Skeletal muscle tissue (tissue), 4 donors: ENCODE results near the gene B4GALT5. TPM values are rescaled to one million over a fixed set of nuclear protein-coding genes. Genes with fewer than 3 reads are reported as not detected.
"Not testable (repeated sequence)": the region's sequence is repeated elsewhere in the genome, so short reads cannot be mapped to it uniquely, and the experiment has no call there.

Source experiments
- H3K27ac ChIP-seq: one replicate; pipeline ENCODE4 v1.7.0; 2013; ENCODE audit warnings: mild to moderate bottlenecking, low read depth, low read length, inconsistent platforms
- H3K27me3 ChIP-seq, 3 donors: one replicate each; pipeline ENCODE4 v1.7.0; 2013; ENCODE audit warnings: low read length in 3 of 3; ENCODE audit not compliant: control insufficient read depth in 3 of 3, insufficient read depth in 3 of 3
- H3K36me3 ChIP-seq, 3 donors: one replicate each; pipeline ENCODE4 v1.7.0; 2013; ENCODE audit warnings: low read length in 3 of 3; ENCODE audit not compliant: control insufficient read depth in 3 of 3, insufficient read depth in 3 of 3
- H3K4me1 ChIP-seq, 3 donors: one replicate each; pipeline ENCODE4 v1.7.0; 2013; ENCODE audit warnings: low read length in 3 of 3, mild to moderate bottlenecking in 3 of 3; ENCODE audit not compliant: control insufficient read depth in 3 of 3, insufficient read depth in 3 of 3
- H3K4me3 ChIP-seq, 3 donors: one replicate each; pipeline ENCODE4 v1.7.0; 2013; ENCODE audit warnings: low read length in 3 of 3
- H3K9ac ChIP-seq, 3 donors: one replicate each; pipeline ENCODE4 v1.7.0; 2013; ENCODE audit warnings: low read length in 3 of 3, mild to moderate bottlenecking in 3 of 3, moderate library complexity in 2 of 3, low read depth in 1 of 3
- H3K9me3 ChIP-seq, 3 donors: one replicate each; pipeline ENCODE4 v1.7.0; 2013; ENCODE audit warnings: low read length in 3 of 3; ENCODE audit not compliant: control insufficient read depth in 3 of 3
- total RNA-seq: library from RNA; depleted of rRNA; stranded (reverse); fragments of >200 nt; gene quantifications from one replicate; pipeline ENCODE4 v1.2.3, GENCODE V29; 2014
- donor health status: Osteomylitis.

B4GALT5 gene
- total RNA-seq, 1 donor from 2014 or later: 14.6 TPM

DNA sequence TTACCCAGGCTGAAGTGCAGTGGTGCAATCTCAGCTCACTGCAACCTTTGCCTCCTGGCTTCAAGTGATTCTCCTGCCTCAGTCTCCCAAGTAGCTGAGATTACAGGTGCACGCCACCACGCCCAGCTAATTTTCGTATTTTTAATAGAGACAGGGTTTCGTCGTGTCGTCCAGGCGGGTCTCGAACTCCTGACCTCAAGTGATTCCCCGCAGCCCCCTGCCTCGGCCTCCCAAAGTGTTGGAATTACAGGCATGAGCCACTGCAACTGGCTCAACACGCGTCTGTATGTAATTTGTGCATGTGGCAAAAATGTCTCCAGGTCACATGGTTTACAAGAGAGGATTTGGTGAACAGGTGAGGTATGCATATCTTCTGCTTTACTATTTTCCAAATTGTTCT lies 7.6 kb upstream of the B4GALT5 start:
- H3K4me3 ChIP-seq, H3K27me3 ChIP-seq, H3K9me3 ChIP-seq, H3K36me3 ChIP-seq, H3K27ac ChIP-seq, H3K9ac ChIP-seq: not testable (repeated sequence)
- peaks cover 13 to 20% (median 14%) of the 10 kb centered on the region in 3 donors for H3K4me1 ChIP-seq

DNA sequence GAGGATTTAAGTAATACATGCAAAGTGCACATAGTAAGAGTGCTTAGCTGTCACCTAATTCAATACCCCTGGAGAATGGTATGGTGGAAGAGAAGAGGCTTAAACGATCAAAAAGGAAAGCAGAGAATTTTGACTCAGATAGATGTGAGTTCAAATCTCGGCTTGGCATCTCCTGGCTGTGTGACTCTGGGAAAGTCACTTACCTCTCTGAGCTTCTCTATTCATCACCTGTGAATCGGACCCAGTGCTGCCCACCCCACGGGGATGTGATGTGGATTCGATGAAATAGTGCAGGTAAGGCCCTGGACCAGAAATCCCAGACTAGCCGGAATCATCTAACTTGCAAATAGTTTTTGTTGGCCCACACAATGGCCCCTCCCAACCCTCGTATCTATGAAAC lies 1.8 kb upstream of the B4GALT5 start:
- H3K27ac ChIP-seq: no peak overlapping the region
- H3K27me3 ChIP-seq: no peaks in the 10 kb centered on the region
- H3K36me3 ChIP-seq: no peaks in the 10 kb centered on the region
- H3K4me3 ChIP-seq: no peak overlapping the region
- H3K4me1 ChIP-seq: peaks cover 23 to 42% (median 29%) of the 10 kb centered on the region in 3 donors
- no peak overlapping the region for H3K9ac ChIP-seq
- H3K9me3 ChIP-seq: no peaks in the 10 kb centered on the region

DNA sequence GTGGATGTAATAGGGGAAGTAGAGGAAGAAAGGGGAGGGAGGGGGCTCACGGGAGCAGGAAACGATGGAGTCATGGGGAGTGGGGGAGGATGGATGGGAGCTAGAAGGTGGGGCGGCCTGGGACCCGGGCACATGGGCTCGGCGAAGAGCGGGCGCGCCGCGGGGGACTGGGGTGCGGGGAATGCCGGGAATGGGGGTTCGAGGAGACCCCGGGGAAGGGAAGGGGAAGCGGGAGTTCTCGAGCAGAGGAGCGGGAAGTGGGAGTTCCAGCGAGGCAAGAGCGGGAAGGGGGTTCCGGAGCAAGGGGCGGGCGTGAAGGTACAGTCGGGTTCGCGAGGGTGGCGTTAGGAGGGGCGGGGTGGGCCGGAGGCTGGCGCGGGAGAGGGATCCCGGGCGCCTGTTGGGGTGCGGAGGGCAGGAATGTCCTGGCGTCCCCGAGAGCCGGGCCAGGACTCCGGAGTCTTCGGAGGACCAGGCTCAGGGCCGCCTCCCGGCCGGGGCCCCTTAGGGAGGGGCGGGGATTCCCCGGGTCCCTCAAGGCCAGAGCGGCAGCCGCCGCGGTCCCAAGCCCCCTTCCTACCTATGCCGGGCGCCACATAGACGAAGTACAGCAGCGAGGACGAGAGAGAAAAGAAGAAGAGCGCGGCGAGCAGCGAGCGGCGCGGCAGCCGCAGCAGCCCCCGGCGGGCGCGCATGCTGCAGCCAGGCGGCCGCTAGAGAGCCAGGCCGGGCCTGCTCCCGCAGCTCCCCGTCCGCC lies 504 bp downstream of the B4GALT5 start:
- no peaks in the 10 kb centered on the region for H3K27me3 ChIP-seq
- peaks cover 20 to 42% (median 35%) of the 10 kb centered on the region in 3 donors for H3K4me1 ChIP-seq
- H3K9ac ChIP-seq: peak overlapping the region; percentile 84 to 93 (median 87)
- no peaks in the 10 kb centered on the region for H3K9me3 ChIP-seq
- no peaks in the 10 kb centered on the region for H3K36me3 ChIP-seq
- peak overlapping the region; percentile 80 to 84 (median 84) for H3K4me3 ChIP-seq
- peak overlapping the region; percentile 88 for H3K27ac ChIP-seq

- peaks cover 15 to 37% (median 30%) of the 10 kb centered on the region in 3 donors for H3K4me1 ChIP-seq
- peak overlapping the region; percentile 80 to 84 (median 84) for H3K4me3 ChIP-seq
- H3K27ac ChIP-seq: peak overlapping the region; percentile 88
- no peaks in the 10 kb centered on the region for H3K27me3 ChIP-seq
- no peaks in the 10 kb centered on the region for H3K9me3 ChIP-seq
- H3K9ac ChIP-seq: peak overlapping the region; percentile 84 to 93 (median 87)
- no peaks in the 10 kb centered on the region for H3K36me3 ChIP-seq
Measured at GRCh38 chr20:49712646-49712995, 1.1 kb downstream of the B4GALT5 start.

GRCh38 chr20:49712118-49712517 lies 1.6 kb downstream of the B4GALT5 start:
- Histone ChIP-seq H3K9ac (peak overlapping the region; percentile 84 to 93 (median 87)), H3K9me3 (no peaks in the 10 kb centered on the region), H3K36me3 (no peaks in the 10 kb centered on the region), H3K4me3 (peak overlapping the region; percentile 80 to 84 (median 84)), H3K27ac (peak overlapping the region; percentile 88), H3K4me1 (peaks cover 15 to 37% (median 30%) of the 10 kb centered on the region in 3 donors), H3K27me3 (no peaks in the 10 kb centered on the region)

GRCh38 chr20:49711667-49711987 lies 2.1 kb downstream of the B4GALT5 start:
- Histone ChIP-seq H3K4me1 (peaks cover 20 to 41% (median 35%) of the 10 kb centered on the region in 3 donors), H3K36me3 (no peaks in the 10 kb centered on the region), H3K9me3 (no peaks in the 10 kb centered on the region), H3K27me3 (no peaks in the 10 kb centered on the region), H3K4me3 (peak overlapping the region; percentile 80 to 84 (median 84)), H3K27ac (peak overlapping the region; percentile 10), H3K9ac (peak overlapping the region; percentile 84 to 93 (median 87))

DNA sequence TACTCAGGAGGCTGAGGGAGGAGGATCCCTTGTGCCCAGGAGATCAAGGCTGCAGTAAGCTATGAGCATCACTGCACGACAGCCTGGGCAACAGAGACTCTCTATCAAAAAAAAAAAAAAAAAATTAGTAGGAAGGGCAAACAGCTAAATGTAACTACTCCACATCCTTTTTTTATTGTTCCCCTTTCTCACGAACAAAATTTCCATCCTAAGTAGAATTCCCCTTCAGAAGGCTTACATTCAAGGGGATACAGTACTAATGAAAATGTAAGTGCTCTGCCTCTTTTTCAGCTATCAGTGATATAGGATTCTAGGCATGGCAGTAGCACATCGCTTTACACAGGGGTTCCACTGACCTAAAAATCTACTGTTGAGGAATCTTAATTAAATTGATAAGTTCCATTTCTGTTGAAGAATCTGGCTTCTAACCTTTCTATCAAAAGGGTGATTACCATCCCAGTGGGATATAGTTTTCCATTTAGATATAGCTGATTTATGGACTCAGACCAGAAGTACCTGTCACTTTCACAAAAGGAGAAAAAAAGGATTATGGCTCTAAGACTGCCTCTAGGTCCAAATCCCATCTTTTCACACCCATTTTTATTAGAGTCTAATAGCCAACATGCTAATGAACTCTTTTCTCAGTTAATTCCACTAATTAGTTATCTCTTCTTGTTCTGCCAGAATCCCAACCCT lies 2.6 kb downstream of the B4GALT5 start:
- H3K27me3 ChIP-seq: no peaks in the 10 kb centered on the region
- H3K9me3 ChIP-seq: no peaks in the 10 kb centered on the region
- H3K4me1 ChIP-seq: peaks cover 25 to 44% (median 37%) of the 10 kb centered on the region in 3 donors
- peak overlapping the region in 1 of 3 donors; percentile 84 for H3K4me3 ChIP-seq
- peak overlapping the region in 2 of 3 donors; percentile 26 to 84 for H3K9ac ChIP-seq
- H3K27ac ChIP-seq: peak overlapping the region; percentile 10
- H3K36me3 ChIP-seq: no peaks in the 10 kb centered on the region

DNA sequence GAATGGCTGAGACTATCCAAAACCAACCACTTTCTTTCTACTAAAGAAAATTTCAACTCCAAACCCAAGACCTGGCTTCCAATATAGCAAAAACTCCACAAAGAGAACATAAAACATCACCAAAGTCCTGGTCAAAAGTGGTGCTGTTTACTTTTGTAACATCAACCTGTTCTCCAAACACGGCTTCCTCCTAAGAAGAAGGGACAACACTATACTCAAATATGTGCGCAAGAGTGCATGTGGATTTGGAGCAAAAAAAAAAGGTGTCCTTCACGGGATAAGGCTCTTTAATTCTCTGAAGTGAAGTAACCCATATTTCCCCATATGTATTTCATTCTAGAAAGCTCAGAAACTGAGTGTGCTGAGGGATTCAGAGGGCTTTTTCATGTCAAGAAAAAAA lies 6.6 kb downstream of the B4GALT5 start:
- Histone ChIP-seq H3K27me3 (no peaks in the 10 kb centered on the region), H3K27ac (peak overlapping the region; percentile 42), H3K4me1 (peaks cover 33 to 41% (median 39%) of the 10 kb centered on the region in 3 donors), H3K9me3 (no peaks in the 10 kb centered on the region), H3K36me3 (no peaks in the 10 kb centered on the region), H3K9ac (peak overlapping the region in 1 of 3 donors; percentile 71), H3K4me3 (no peak overlapping the region)

DNA sequence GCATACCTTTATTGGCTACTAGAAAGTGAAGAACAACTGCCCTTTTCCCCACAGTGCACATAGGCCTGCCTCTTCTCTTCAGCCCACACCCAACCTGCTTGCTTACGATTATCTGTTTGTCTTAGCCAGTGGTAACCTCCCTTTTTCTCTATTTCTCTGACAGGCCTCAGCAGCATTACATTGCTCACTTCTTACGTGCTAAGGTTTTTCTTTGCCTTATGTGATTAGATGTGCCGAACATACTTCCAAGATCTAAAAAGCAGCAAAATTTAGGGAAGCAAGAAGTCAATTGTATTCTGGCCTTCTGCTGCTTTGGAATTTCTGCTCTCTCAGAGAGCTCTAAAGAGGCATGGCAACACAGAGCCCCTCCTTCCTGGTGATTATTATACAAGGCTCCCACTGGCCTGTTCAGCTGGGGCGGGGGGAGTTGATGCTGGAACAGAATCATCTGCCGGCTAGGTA lies 7.0 kb downstream of the B4GALT5 start:
- H3K9me3 ChIP-seq: no peaks in the 10 kb centered on the region
- peak overlapping the region in 1 of 3 donors; percentile 1 for H3K4me3 ChIP-seq
- no peaks in the 10 kb centered on the region for H3K27me3 ChIP-seq
- no peaks in the 10 kb centered on the region for H3K36me3 ChIP-seq
- peak overlapping the region in 1 of 3 donors; percentile 71 for H3K9ac ChIP-seq
- H3K27ac ChIP-seq: peak overlapping the region; percentile 42
- H3K4me1 ChIP-seq: peaks cover 29 to 37% (median 36%) of the 10 kb centered on the region in 3 donors

DNA sequence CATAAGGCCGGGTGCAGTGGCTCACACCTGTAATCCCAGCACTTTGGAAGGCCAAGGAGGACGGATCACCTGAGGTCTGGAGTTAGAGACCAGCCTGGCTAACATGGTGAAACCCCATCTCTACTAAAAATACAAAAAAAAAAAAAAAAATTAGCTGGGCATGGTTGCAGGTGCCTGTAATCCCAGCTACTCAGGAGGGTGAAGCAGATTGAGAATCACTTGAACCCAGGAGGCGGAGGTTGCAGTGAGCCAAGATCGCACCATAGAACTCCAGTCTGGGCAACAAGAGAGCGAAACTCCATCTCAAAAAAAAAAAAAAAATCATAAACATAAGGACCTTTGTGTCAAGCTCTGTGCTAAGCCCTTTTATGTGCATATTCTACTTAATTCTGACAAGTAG lies 7.8 kb downstream of the B4GALT5 start:
- H3K27ac ChIP-seq, H3K36me3 ChIP-seq, H3K9ac ChIP-seq, H3K9me3 ChIP-seq, H3K27me3 ChIP-seq, H3K4me3 ChIP-seq: not testable (repeated sequence)
- H3K4me1 ChIP-seq: peaks cover 30 to 33% (median 33%) of the 10 kb centered on the region in 3 donors
